HG03108 (cell line): ENCODE results near the gene FBXO5.
"Not testable (repeated sequence)": the region's sequence is repeated elsewhere in the genome, so short reads cannot be mapped to it uniquely, and the experiment has no call there.

ENCODE experiments used
- ATAC-seq: cut with Tn5 transposase; IDR thresholded peaks from one replicate; pipeline ENCODE4 v1.9.1; 2021; ENCODE audit warnings: moderate library complexity; ENCODE audit not compliant: unreplicated experiment

FBXO5 gene, protein sequence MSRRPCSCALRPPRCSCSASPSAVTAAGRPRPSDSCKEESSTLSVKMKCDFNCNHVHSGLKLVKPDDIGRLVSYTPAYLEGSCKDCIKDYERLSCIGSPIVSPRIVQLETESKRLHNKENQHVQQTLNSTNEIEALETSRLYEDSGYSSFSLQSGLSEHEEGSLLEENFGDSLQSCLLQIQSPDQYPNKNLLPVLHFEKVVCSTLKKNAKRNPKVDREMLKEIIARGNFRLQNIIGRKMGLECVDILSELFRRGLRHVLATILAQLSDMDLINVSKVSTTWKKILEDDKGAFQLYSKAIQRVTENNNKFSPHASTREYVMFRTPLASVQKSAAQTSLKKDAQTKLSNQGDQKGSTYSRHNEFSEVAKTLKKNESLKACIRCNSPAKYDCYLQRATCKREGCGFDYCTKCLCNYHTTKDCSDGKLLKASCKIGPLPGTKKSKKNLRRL

DNA sequence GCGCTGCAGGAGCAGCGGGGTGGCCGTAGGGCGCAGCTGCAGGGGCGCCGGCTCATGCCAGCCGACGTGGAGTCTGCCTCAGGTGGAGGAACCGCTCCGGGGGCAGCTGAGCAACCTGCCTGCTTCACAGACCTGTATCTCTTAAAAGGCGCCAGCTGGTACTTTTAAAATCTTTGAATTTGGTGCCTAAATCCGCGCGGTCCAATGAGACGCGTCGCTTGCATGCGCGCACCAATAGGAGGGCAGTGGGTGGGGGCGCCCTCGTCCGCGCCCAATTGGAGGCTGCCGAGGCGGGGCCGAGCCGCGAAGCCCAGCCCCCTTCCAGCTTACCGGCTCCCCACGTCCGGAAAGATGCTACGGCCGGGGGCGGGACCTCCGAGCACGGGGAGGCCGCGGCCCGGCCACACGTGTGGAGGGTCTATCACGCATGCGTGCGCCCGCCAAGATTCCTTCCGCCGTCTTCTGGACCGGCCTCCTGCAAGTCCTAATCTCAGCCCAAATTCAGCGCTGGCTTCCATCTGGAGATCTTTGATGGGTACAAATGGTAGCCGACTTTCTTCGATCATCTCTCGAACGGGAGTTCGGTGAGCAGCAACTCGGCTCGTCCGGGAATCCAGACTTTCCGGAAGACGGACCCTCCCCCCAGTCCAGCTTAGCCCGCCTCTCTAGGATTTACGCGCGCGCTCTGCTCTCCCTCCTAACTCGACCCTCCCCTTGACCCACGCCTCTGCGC lies at the start of gene FBXO5:
TSS of gene FBXO5 (minus strand) at position 138 of the 733 bp plus-strand sequence. CDS start at position 56, 82 bp downstream.
- peak; percentile 83 for ATAC-seq

DNA sequence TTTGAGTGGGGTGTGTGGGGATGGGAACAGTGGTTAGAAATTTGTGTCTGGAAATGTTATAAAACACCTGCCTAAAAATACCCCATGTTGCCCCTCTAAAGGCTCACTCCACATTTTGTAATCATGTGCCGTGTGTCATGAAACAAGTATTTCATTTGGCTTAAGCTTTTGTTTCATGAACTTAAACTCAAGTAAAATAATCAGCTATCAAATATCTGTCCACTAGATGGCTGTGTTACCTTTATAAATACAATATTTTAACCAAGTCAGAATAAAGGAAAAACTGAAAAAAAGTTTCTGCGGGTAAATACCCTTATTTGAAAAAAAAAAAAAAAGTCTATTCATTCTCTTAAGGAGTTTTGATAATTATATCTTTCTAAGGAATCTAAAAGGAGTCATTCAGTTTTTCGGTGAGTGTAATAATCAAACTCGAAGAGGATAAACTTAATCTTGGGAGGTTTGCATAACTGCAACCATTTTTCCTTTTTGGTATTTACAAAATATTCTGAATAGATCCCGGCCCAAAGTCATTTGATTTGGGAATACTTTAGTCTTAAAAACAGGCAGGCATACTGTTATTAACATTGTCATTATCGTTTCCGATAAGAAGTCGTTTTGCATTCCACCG lies 49.5 kb upstream of the FBXO5 start:
- ATAC-seq, result no peak

DNA sequence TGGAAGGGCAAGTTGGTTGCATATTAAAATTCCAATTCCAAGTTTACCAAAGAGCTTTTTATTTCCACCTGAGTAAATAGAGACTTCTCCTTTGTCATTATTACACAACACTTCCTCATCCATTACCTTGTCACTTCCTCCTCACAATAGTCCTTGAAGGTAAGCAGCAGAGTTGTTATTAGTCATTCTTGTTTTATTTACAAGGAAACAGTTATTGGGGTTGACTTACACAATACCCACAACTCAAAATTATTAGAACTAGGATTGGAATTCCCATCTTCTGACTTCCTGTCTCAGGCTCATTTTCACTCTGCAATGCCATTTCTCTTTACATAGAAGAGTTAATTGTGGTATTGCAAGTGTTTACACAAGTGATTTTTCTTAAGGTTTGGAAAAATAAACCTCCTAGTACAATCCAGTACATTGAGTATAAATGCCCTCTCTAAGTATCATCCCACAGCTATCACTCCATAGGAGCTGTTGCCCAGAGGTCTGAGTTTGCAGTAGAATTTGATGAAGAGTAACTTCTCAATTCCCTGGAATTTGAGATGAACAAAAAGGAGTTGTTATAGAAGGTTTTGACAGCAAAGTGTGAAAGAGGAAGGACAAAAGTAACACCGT lies 48.6 kb upstream of the FBXO5 start:
- no peak for ATAC-seq

DNA sequence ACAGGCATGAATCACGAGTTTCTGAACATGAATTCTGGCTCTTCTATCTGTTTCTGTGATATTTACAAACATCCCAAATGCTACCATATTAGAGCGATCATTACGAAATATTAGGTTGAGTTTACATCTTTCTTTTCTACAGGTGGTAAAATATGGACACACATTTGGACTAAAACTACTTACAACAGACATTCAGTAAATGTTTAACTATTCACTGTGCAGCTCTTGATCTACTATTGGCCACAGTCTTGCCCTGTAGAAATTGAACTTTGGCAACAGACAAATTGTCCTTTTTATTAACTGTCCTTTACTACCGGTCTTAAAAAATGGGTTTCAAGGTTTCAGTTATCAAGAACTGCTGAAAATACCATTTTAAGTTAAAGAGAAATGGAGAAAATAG lies 46.1 kb upstream of the FBXO5 start:
- no peak for ATAC-seq

DNA sequence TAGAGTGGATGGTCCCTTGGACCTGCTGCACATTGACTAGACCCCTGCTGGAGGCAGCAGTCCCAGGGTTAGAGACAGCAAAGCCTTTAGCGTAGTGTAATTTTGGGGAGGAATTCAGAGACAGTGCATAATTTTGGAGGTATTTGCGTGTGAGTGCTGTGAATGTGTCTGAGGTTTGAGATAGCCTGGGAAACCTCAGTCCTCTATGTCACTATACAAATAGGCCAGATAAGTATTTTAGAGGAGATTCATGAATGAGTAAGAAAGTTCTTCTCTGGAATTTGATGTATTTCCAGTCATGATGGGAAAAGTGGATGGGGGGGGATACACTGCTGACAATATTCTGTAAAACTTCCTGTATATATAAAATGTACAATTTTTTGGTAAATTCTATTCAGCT lies 45.4 kb upstream of the FBXO5 start:
- ATAC-seq, result no peak

DNA sequence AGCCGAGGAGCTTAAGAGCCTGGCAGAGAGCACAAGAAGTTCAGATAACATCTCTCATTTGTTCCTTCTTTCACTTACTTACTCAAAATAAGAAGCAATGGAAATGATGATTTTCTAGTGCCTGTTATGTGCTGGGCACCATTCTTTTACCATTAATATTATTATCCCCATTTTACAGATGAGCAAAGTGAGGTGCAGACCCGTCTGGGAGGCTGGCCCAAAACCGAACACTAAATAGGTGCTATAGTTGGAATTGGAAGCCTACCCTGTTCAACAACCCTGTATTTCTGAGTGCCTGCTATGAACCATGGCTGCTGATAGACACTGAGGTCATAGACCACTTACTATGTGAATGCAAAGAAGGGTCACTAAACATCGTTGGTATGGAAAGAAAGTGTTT lies 44.6 kb upstream of the FBXO5 start:
- ATAC-seq, result no peak

DNA sequence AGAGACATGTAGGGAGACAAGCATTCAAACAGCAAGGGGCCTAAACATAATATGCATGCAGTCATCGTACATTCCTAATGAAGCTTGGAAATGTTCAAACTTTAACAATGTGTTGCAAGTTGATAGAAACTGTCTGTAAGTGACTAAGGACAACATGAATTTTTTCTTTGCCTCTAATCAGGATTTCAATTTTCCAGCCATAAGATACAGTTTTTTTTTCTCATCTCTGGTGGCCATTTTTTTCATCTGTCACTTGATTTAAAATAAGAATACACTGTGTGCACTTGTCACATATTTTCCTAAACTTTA lies 41.8 kb upstream of the FBXO5 start:
- peak; percentile 4 for ATAC-seq

DNA sequence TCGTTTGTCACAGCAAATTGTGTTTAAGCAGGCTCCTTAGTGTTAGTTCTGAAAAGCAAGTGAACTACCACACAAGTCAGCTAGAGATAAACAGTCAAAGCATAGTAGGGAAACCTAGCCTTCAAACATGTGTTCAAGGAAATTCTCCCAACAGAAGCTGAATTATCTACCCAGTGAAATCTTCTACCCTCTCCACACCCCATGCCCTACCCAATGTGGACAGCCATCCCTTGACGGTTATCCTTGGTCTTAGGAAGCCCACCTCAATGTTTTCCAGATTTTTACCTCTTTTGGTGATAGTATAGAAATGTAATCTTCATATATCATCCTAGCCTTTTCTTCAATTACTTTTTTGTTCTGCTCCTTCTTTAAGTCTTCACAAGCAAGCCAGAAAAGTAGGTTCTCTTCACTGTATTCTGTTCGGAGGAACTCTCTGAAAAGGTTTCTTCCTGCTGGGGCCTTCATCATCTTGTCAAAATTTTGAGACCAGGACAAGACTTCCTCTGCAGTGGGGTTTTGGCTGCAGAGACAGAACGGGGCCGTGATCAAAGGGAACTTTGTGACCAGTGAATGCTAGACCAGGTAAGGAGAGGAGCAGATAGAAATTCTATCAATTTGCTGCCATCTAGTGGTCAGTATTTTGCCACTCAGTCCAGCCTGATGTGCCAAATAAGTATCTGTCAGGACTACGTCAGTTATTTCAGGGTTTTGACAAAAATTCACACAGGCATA lies 41.3 kb upstream of the FBXO5 start:
- ATAC-seq, result peak; percentile 98

DNA sequence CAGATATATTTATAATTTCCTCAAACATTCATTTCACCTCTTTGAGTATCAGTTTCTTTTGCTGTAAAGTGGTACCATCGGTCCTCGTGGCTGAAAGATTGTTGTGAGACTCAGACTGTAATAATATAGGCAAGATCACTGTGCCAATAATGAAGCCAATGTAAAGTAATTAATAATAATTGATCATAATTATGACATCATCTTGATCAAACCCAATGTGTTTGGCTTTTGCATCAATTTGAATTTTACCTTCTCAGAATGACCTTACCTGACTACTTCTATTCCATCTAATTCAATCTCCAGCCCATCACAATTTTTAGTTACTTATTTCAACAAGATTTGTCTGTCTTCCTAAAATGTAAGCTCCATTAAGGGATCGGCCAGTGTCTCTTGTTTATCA lies 35.5 kb upstream of the FBXO5 start:
- ATAC-seq, result no peak

DNA sequence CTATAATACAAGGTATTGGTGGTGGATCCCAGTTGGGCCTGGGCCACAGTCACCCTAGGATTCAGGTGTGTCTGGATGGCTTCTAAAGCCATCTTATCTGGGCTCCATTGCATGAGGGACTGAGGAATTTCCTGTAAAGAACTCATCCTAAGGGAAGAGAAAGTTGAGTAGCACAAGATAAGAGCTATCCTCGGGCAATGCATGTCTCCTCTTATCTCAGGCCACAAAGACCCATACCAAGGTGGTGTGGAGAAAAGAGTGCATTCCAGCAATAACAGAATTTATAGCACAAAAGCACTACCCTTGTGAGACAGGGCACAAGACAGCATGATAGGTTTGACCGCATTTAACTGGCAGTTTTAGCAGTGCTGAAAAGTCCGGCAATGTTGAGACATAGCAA lies 34.0 kb upstream of the FBXO5 start:
- ATAC-seq, result no peak

DNA sequence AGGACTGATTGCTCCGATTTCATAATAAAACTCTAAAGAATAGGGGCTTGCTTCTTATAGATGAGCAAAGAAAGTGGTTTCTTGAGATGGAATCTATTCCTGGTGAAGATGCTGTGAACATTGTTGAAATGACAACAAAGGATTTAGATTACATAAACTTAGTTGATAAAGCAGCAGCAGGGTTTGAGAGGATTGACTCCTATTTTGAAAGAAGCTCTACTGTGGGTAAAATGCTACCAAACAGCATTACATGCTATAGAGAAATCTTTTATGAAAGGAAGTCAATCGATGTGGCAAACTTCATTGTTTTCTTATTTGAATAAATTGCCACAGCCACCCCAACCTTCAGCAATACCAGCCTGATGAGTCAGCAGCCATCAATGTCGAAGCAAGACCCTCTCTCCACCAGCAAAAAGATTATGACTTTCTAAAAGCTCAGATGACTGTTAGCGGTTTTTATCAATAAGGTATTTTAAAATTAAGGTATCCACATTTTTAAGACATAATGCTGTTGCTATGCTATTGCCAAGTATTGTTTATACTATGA lies 32.3 kb upstream of the FBXO5 start:
- ATAC-seq, result no peak

DNA sequence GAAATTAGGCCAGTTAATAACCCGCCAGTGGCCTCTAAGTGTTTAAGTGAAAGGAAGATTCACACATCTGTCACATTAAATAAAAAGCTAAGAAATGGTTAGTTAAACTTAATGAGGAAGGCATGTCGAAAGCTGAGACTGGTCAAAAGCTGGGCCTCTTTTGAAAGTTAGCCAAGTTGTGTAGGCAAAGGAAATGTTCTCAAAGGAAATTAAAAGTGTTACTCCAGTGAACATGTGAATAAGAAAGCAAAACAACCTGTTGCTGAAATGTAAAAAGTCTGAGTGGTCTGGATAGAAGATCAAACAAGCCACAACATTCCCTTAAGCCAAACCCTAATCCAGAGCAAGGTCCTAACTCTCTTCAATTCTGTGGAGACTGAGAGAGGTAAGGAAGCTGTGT lies 30.6 kb upstream of the FBXO5 start:
- no peak for ATAC-seq

DNA sequence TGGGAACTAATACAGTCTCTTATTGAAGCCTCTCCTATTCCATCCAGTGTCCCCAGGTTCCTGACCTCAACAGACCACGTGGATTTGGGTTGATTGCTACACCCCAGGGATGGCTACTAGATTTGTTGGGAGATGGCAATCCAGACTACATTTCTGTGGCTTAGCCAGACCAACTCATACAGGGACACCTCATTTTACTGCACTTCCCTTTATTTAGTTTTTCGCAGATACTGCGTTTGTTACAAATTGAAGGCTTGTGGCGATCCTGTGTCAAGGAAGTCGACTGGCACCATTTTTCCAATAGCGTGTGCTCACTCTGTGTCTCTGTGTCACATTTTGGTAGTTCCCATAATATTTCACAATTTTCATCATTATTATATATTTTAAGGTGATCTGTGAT lies 30.0 kb upstream of the FBXO5 start:
- ATAC-seq, result no peak

DNA sequence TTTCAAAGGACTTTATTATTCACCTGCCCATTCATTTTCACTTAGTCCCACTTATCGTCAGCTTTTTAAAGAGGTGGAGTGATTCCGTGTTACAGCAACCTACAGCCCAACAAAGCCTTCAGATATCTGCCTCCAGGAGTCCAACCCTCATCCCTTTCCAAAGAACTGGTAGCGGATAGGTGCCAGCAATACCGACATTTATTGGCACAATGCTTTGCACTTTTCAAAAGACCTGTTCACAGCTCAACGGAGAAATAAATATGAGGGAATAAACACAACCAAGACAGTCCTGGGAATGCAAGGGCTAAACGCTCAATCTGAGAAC lies 20.5 kb upstream of the FBXO5 start:
- peak; percentile 0 for ATAC-seq

DNA sequence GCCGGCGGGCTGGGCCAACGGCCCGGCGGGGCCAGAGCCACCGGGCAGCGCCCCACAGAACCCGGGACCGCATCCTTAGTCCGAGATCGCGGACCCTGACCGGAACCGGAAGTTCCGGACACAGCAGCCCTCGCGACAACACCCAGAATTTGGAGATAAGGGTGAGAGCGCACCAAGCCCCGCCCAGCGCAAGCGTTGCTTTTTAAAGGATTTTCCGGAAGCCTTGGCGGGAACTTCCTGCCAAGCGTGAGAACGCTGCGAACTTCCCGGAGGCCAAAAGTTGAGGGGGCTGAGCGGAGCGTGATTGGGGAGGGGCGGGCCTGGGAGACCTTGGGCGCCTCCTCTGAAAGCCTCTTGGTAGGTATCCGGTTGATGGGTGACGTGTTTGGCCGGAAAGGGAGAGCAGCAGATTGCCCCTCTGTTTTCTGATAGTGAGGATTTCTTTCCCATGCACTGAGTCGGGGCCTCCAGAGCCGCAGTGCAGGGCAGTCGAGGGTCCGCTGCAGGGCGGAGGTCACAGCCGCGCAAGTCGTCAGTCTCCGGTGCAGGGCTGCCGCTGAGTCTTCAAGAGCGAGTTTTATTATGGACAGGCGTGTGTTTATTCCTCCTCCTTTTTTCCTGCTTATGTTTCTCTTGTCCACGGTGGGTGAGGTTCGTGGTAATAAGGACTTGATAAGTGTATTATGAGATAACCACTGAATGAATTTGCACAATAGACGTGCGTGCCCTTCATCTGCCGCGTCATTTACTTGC lies 19.9 kb upstream of the FBXO5 start, which contains the start of gene MTRF1L:
TSS of gene MTRF1L (minus strand) at position 97 of the 753 bp plus-strand sequence. CDS start at position 73, 24 bp downstream.
- peak; percentile 96 for ATAC-seq

DNA sequence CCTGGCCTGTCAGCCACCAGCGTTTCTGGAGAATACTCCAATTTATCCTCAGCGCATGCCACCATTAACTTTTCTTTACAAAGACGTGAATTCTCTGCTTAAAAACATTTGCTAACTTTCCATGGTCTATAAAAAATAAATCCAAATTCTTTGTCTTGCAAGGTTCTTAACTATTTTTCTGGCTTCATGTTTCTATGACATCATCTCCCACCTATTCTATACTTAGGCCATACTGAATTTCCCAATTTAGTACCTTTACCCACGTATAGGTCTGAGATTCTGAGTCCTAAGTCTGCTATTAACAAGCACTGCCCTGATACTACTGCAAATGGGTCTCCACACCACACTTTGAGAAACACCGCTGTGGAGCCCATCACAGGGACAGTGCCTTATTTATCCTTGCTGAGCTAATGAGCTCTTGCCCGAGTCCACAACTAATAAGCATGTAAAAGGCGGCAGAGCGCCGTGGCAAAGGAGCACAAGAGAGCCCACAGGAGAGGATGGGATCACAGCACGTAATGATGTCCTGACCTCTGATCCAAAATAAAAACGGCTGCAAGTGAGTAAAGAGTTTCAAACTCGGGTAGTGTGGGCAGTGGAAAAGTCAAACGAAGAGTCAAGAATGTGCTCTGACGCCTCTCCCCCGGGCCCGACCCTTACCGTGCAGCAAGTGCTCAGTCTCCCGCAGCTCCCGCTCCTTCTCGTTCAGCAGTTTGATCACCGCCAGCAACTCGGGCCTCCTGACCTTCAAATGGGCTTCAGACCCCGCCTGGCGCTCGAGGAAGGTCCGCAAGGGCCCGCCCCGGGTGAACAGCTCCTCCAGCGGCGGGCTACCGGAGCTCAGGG lies 19.1 kb upstream of the FBXO5 start:
- peak; percentile 16 for ATAC-seq

DNA sequence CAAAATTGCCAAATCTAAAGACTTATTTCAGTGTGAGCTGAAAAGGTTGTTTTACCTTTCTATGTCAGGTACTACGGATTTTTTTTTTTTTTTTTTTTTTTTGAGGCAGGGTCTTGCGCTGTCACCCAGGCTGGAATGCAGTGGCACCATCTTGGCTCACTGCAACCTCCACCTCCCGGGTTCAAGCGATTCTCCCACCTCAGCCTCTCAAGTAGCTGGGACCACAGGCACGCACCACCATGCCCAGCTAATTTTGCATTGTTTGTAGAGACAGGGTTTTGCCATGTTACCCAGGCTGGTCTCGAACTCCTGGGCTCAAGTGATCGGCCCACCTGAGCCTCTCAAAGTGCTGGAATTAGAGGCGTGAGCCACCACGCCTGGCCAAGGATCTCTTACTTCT lies 17.9 kb upstream of the FBXO5 start:
- not testable (repeated sequence) for ATAC-seq

DNA sequence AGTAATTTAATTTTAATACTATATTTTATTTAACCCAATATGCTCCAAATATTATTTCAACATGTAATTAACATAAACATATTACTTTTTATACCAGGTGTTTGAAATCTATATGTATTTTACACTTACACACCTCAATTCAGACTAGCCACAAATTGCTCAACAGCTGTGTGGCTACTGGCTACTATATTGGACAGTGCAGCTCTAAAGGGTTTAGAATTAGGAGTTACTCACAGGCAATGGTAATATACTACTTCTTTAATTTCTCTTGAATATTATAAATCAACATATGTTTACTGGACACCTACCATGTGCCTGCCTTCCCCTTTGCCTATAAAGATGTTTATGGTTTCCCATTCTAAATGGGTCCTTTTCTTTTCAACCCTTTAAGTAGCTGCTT lies 17.4 kb upstream of the FBXO5 start:
- ATAC-seq, result no peak

DNA sequence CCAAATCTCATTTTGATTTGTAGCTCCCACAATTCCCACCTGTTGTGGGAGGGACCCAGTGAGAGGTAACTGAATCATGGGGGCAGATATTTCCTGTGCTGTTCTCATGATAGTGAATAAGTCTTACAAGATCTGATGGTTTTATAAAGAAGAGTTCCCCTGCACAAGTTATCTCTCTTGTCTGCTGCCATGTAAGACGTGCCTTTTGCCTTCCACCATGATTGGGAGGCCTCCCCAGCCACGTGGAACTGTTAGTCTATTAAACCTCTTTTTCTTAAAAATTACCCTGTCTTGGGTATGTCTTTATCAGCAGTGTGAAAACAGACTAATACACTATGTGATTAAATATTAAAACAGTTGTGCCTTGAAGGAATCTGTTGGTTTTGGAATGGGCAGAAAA lies 16.7 kb upstream of the FBXO5 start:
- not testable (repeated sequence) for ATAC-seq
